HG03135 (cell line): ENCODE data around the gene LCAT.
"Not testable (repeated sequence)": the region's sequence is repeated elsewhere in the genome, so short reads cannot be mapped to it uniquely, and the experiment has no call there.

ENCODE experiments used
- ATAC-seq: cut with Tn5 transposase; IDR thresholded peaks from one replicate; pipeline ENCODE4 v1.9.1; 2021; ENCODE audit warnings: mild to moderate bottlenecking, moderate library complexity; ENCODE audit not compliant: unreplicated experiment

The LCAT gene

GRCh38 chr16:67943619-67944504 lies at the start of gene LCAT:
TSS of gene LCAT (minus strand) at chr16:67944120. CDS start at chr16:67944101, 19 bp downstream.
- no peak for ATAC-seq

GRCh38 chr16:67993207-67994039 lies 49.5 kb upstream of the LCAT start:
- ATAC-seq = peak; percentile 67

GRCh38 chr16:67992661-67993206 lies 48.8 kb upstream of the LCAT start:
- no peak for ATAC-seq

- ATAC-seq = no peak
Measured at GRCh38 chr16:67990018-67990386, 46.1 kb upstream of the LCAT start.

- ATAC-seq = no peak
Measured at GRCh38 chr16:67989322-67990017, 45.5 kb upstream of the LCAT start.

GRCh38 chr16:67988675-67989074 lies 44.8 kb upstream of the LCAT start:
- no peak for ATAC-seq

- no peak for ATAC-seq
Measured at GRCh38 chr16:67987460-67988160, 43.7 kb upstream of the LCAT start.

- no peak for ATAC-seq
Measured at GRCh38 chr16:67986949-67987348, 43.0 kb upstream of the LCAT start.

GRCh38 chr16:67982011-67982696 lies 38.2 kb upstream of the LCAT start:
- ATAC-seq = no peak

- ATAC-seq = no peak
Measured at GRCh38 chr16:67979955-67980678, 36.2 kb upstream of the LCAT start, which contains the start of gene DPEP3. TSS of gene DPEP3 (minus strand) at chr16:67980499. CDS start at chr16:67980380, 119 bp downstream.

GRCh38 chr16:67977469-67978227 lies 33.7 kb upstream of the LCAT start:
- no peak for ATAC-seq

- no peak for ATAC-seq
Measured at GRCh38 chr16:67977005-67977404, 33.1 kb upstream of the LCAT start.

GRCh38 chr16:67976205-67976604 lies 32.3 kb upstream of the LCAT start:
- ATAC-seq = no peak

GRCh38 chr16:67975321-67976105 lies 31.6 kb upstream of the LCAT start:
- ATAC-seq = no peak

- ATAC-seq = not testable (repeated sequence)
Measured at GRCh38 chr16:67972285-67972684, 28.4 kb upstream of the LCAT start.

GRCh38 chr16:67971111-67971510 lies 27.2 kb upstream of the LCAT start:
- no peak for ATAC-seq

- ATAC-seq = peak; percentile 26
Measured at GRCh38 chr16:67969254-67970039, 25.5 kb upstream of the LCAT start.
